HG03097 (cell line): ENCODE results near the gene ITPR3.

Experiments used
- ATAC-seq: cut with Tn5 transposase; IDR thresholded peaks from one replicate; pipeline ENCODE4 v1.9.1; 2021; ENCODE audit not compliant: unreplicated experiment, low FRiP score

Gene ITPR3

DNA sequence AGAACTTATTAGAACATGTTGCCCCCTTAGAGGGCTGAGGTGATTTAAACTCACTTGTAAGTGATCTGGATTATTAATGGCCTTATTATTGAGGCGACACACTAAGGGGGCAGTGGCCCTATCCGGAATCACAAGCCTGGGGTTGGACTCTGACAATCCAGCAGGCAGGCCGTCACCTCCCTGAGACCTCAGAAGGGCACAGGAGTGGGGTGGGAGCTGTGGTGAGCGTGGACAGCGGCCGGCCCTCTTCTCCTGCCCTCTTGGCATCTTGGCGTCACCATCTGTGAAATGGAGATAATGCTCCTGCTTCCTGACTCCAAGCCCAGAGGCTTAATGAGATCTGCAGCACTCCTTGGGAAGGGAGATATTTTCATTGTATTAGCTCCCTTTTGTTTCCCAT, 106.0 kb downstream of the ITPR3 start:
- no peak for ATAC-seq

DNA sequence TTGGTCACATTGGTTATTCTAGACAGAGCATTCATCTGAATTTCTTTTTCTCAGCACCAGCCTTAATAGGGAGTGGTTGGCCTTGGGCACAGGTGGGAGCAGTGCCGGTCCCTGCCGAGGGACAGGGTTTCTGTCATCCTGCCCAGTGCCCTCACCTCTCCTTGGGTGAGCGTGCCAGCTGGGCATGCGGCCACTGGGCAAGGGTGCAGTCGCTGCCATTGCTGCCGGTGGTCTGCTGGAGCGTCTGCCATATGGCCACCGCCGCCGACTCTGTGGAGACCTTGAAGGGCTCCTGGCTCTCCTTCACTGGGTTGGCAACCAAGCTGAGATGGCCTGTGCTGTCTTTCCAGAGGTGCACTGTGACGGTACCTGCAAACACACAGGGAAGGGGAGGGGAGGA, 106.8 kb downstream of the ITPR3 start:
- no peak for ATAC-seq

DNA sequence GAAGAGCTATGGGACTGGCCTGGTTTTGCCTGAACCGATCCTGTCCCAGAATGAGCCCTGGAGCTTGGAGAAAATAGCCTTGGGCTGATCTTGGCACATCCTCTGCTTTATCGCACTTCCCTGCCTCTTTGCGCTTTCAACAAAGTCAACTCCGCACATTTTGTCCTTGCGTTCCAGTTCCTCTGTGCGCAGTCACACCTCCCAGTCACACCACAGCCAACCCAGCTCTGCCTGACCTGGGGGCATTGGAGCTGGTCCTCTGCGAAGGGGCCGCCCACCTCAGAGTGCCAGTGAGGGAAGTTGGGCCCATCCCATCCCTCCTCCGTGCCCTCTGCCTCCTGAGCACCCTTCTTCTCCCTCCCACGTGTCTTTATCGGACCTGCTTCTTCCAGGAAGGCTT, 107.3 kb downstream of the ITPR3 start:
- ATAC-seq = no peak

DNA sequence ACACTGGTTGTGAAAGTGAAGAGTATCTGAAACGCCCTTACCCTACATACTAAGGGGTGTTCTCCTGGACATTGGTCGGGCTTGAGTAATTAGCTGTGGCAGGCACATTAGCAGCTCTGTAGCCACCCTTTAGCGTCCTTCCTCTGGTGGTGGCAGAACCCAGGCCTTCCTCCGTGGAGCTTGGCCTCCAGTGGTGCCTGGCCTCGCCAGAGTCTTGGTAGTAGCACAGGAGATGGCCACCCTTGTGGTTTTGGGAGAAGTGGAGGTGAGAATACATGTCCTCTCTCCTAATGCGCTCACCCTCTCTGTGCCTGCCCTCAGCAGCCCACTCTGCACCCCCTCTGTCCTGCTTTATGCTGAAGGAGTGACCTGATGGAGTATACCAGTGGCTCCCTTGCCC, 107.9 kb downstream of the ITPR3 start:
- no peak for ATAC-seq

DNA sequence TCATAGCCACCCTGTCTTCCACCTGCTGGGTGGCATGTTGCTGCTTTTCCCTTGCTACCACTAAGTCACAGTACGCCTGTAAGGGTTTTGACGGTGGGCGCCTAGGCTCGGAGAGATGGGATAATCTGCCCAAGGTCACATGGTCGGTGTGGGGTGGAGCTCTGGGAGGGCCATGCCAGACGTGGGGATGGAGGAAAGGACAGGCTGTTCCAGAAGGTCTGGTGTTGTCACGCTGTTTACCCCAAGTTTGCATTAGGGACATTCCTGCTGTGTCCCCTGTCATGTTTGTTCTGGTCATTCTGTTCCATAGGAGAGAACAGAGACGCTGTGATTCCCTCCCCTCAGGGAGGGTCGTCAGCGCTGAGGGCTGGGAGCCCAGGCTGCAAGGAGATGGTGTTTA, 109.5 kb downstream of the ITPR3 start:
- no peak for ATAC-seq

DNA sequence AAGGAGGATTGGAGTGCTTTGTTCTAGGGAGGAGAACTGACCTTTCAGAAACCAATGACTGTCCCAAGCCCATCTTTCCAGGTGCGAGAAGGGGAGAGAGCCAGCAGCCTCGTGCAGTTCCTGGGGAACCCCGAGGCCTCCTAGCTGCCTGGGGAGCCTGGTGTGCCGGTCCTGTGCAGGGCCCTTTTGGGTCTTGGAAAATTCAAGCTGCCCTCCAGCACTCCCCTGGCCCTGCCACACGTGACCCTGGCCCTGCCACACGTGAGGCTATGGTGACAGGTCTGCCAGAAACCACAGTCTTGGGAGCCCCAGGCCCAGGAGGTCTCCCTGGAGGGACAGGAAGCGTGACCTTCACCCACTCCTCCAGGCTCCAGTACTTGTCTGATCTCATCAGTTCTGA, 109.9 kb downstream of the ITPR3 start:
- ATAC-seq = no peak

DNA sequence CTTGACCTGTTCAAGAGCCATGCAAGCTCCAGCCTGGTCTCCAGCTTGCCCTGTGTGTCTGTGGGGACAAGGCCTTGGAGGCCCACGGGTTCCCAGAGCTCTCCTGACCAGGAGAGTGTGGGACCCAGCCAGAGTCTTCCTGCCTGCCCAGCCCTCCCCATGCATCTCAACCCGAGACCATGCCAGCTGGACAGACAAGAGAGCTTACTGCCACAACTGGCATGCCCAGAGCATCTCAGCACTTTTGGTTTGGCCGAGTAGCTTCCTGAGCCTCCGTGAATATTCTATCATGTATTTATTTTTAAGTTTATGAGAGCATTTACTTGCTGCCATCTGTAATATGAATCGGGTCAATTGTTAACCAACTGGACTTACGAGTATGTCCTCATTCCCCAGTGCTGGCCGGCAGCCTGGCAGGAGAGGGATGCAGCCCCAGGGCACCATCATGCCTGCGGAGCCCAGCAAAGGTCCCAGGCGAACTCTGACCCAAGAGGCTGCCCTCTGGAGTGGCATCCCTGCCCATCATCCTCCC, 110.7 kb downstream of the ITPR3 start:
- no peak for ATAC-seq

DNA sequence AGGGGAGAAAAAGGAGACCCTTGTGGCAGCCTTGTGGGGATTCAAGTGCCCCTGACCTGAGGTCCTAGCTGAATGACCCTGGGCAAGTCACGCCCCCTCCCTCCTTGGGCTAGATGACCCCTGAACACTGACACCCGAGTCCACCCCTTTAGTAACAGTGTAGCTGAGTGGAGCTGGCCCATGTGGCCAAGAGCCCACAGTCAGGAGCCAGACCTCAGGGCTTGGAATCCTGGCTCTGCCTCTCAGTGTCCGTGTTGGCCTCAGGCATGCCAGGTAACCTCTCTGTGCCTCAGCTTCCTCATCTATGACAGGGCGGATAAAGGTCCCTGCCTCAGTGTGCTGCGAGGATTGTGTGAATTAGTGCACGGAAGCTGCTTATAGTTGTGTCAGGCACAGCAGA, 111.3 kb downstream of the ITPR3 start:
- no peak for ATAC-seq

DNA sequence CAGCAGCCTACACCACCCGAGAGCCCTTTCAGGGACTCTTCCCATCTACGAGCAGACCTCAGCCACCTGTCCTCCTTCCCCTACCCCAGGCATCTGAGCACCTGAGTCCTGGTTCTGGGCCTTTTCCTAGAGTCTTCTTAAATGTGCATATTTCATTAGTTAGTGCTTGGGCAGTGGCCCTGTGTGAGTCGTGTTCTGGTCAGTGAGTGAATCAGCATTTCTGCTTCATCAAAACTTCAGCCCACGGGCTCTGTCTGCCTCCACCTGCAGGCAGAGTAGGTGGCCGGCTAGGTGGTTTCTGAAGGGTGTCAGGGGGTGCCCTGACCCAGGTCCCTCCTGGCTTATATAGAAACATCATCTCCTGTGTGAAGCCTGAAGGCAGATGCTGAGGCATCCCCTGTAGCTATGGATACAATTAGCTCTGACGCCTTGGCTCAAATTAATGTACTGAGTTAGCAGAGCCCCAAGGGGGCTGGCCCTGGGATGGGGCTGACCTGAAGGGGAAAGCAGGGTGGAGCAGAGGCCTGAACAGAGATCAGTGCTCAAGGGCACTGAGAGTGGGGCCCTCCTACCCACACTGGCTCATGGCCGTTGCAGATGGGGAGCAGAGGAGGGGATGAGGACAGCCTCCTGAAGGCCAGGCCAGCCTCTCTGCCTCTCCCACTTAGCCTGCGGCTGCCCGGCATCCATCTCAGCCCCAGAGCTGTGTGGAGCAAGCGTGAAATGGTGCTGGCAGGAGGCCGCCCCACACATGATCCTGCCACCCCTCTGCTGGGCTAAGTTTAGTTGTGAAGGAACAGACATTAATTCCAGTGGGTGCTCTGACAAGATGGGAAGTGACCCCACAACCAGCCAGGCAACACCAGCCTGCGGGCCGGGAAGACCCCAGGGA, 111.9 kb downstream of the ITPR3 start:
- no peak for ATAC-seq

DNA sequence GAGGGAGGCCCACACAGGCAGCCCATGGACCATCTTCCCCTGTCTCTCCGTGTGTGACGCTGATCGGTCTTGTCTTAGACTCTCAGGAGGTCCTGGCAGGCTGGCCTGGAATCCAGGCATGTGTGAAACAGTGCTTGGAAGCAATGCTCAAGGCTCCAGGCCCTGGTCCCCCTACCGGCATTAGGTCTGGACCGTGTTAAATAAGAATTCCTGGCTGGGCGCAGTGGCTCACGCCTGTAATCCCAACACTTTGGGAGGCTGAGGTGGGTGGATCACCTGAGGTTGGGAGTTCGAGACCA, 112.5 kb downstream of the ITPR3 start:
- ATAC-seq = no peak

DNA sequence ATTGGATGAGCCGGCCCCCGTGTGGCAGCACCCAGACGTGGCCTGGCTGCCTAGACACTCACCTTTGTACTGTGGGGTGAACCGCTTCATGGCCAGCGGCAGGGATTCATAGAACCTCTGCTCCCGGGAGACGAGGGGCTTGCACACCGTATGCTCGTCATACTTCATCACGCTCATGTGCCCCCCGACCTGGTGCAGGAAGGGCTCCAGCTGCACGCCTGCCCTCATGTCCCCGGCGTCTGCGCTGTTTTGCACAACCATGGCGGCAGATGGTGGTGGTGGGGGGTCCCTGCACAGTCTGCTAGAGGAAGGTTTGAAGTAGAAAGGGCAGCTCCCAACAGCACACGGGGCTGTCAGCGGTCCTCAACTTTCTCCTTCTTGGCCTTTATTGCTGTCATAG, 114.1 kb downstream of the ITPR3 start:
- ATAC-seq = no peak

DNA sequence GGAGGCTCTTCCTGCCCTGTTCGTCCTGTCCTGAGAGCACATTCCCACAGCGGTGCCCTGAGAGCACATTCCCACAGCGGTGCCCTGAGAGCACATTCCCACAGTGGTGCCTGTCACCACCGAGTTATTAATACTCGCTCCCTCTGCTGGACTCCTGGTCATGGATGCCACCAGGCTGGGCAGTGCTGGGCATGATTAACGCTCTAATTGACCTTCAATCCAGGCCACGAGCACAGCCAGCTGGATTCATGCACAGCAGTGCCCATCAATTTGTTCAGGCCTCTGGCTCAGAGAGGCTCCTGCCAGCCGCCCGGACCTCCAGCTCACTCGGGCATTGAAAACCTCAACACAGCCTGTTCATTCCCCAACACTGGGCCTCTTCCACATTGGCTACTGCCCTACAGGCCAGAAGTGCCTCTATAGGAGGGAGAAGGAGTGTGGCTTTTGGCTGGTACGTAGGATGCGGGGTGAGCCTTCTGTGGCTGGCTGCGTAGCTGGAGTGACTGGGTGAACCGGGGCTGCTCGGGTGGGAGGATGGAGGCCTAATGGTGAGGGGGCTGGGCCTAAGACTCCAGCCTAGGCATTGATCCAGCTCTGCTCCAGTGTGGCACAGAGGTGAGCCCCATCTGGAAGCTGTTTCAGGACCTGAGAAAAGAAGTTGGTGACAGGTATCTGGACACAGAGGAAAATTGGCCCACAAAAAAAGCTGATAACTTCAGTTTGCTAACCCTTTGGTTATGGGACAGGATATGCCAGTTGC, 116.3 kb downstream of the ITPR3 start:
- no peak for ATAC-seq

DNA sequence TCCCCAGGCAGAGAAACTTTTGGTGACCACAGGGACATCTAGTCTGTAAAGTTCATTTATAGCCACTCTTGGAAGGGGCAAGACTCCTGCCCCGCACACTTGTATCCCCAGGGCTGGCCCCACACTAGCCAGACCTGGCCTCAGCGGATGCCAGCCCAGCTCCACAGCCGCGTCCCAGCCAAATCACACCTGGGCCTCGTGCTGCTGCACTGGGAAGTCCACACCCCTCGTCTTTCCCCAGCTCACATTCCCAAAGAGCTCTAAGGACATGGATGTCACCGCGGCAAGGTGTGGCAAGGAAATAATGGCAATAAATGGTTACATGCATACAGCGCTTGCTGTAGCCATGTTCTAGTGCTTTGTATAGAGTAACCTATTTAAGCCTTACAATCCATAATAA, 117.0 kb downstream of the ITPR3 start:
- ATAC-seq = no peak

DNA sequence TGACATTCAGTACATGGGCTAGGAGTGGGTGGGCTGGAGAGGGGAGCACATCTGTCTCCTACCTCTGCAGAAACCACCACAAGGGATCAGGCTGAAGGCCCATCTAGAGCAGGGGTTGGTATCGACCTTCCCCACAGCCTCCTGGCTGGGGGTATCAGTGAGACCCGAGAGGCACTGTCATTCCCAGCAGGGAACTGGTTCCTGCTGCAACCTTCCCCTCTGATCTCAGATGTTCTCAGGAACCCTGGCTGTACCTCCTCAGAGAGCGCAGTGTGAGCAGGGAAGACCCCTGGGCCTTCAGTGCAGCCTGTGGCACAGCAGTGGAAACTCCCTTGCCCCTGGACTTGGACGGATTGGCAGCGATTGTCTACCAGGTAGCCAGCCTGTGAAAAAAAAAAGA, 117.8 kb downstream of the ITPR3 start:
- no peak for ATAC-seq

DNA sequence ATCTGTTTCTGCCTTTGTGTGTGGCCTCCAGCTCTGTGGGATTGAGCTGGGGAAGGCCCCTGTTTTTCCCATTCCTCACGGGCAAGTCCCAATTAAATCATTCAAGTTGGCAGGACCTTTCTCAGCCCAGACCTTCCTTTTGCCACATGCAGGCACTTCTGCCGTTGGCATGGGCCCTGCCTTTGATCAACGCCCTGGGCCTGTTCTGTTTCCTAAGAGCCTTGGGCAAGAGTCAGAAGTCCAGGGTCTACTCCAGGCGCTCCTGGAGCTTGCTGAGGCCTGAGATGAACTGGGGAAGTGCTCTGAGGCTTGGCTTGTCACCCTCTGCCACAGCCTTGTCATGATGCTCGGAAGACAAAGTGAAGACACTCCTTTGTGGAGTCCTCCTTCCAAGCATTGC, 118.4 kb downstream of the ITPR3 start:
- no peak for ATAC-seq

DNA sequence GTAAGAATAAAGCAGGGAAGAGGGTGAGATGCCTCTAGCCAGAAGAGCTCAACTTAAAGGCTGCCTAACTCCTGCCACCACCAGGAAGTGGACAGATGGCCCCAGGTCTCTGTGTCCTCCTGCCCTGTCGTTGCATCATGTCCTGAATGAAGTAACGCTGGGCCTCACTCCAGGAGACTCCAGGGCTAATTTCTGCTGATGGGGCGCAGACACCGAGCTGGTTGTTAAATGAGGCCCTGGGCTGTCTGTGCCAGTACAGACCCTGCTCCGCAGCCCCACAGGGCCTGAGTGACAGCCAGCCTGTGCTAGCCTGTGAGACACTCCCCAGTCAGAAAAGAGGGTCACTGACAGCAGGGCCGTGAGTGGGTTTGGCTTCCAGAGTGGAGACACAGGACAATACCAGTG, 119.1 kb downstream of the ITPR3 start:
- ATAC-seq = no peak

DNA sequence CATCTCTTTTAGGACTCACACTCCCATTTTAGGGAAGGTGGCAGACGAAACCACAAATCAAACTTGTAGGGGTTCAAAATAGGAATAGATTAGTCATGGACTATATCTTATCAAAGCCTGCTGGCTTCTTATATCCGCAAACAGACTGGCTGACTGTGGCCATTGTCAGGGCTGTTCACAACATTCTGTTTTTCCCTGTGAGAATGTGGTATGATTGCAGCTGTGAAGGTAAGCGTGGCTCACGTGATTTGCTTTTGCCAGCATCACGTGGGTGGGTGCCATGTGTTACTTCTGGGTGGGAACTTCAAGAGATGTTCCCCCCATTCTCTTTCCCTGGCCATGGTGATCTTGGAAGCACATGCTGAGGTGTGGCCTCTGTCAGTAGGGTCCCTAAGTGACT, 119.7 kb downstream of the ITPR3 start:
- no peak for ATAC-seq

DNA sequence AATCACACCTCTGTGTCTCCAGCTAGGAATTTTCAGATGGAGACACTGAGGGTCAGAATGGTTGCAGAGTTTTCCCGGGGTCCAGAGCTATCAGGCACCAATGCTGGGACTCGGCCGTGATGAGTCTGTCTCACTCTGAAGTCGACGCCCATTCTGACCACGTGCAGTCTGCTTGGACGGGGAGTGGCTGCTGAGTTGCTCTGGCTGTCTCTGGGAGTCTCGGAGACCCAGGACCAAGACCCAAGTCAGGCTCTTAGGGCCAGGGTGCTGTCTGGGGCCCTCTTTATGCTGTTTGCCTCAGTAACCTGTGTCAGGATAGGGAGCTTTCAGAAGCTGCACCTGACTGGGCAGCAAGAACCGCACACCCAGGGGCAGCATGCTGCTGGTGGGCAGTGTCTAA, 121.0 kb downstream of the ITPR3 start:
- no peak for ATAC-seq

DNA sequence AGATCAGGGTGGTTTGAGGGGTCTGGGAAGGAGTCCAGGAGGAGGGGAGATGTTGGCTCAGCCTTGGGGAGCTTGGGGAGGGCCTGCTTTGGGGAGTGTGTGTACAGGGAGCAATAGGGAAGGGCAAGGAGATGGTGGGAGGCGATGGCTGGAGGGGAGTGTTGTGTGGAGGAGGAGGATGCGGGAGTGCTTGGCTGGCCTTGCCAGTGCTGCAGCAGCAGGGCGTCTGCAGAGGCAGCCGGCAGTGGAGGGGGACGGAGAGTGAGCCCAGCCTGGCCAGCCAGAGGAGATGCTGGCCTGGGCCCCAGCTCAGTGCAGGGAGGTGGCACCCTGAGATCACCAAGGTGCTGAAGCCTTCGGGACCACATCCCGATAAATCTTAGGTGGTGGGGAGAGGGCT, 121.7 kb downstream of the ITPR3 start:
- ATAC-seq = no peak

DNA sequence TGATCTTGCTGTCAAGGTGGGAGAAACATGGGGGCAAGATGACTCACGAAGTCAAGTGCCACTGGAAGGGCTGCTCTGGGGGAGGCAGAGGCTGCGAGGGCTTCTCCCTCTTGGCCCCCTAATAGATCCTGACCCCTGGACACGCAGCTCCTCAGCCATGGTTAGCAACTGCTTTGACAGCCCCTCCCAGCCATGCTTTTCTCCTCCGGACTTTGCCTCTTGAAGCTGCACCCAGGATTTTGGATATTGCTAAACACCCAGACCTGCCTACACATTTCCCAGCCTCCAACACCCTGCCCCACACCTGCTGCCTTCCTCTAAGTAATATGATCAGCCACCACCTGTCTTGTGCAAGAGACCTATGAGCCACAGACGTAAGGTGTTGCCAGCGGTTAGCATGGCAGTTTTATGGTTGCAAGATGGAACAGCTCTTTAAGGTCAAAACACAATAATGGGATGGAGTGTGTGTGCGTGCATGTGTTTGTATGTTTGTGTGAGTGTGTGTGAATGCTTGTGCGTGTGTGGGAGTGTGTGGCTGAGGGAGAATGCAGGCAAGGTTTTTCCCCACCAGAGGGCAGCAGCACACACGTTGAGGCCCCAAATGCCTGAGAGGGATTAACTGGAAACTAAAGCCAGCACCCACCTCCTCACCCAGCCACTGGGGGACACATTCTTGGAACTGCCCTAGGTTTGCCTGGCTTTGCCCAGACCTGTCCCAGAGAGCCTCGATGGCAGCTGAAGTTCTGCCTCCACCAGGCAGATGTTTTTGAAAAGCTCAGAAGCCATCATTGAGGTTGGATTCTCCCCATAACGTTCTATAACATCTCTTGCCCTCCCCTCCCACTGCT, 123.1 kb downstream of the ITPR3 start:
- ATAC-seq = no peak

DNA sequence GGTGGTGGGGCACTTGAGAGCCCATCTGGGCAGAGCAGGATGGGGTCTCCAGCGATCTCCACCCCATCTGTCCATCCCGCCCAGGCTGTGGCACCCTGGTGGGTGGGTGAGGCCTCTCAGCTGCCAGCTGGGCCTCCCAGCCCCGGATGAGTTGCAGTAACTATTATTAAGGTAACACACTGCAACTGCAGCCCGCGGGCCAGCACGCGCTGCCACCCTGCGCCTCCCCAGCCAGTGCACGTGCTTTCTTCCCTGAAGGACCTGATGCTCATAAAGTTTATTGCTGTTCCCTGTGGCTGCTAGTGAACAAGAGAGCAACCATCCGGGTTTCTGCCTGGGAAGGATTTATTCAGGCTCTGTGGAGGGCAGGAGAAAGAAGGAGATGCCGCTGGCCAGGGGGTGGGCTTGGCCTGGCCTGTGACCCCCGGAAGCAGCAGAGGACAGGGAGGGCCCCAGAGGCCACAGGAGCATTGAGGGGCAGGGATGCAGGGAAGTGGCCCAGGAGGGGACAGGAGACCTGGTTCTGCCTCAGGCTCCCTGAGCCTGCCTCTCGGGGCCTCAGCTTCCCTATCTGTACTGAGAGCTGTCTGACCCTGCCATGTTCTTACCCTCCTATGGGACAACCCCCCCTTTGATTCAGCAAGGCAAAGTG, 123.9 kb downstream of the ITPR3 start:
- no peak for ATAC-seq
